Panc1 (cell line): Measurements from ENCODE around the gene SLC2A3.

Experiments
- POLR2AphosphoS5 ChIP-seq: IDR thresholded peaks from 2 replicates; pipeline ENCODE4 v1.6.1; 2012; ENCODE audit warnings: mild to moderate bottlenecking, low read depth, low read length, moderate library complexity
- TF ChIP-seq, protein P1 (sequence below), 2 experiments: IDR thresholded peaks; 2 replicates each; pipeline ENCODE4 v1.6.1; 2011 to 2012; ENCODE audit warnings: low read depth in 2 of 2, control low read depth in 1 of 2, low read length in 1 of 2, mild to moderate bottlenecking in 1 of 2, moderate library complexity in 1 of 2; ENCODE audit not compliant: insufficient read depth in 1 of 2
- TF ChIP-seq, protein P2 (sequence below): fragments of 450-650 bp; IDR thresholded peaks from 2 replicates; pipeline ENCODE4 v1.5.1; 2017; ENCODE audit warnings: mild to moderate bottlenecking

GRCh38 chr12:7892186-7892980, 43.6 kb downstream of the SLC2A3 start:
- TF ChIP-seq, protein P1, sequence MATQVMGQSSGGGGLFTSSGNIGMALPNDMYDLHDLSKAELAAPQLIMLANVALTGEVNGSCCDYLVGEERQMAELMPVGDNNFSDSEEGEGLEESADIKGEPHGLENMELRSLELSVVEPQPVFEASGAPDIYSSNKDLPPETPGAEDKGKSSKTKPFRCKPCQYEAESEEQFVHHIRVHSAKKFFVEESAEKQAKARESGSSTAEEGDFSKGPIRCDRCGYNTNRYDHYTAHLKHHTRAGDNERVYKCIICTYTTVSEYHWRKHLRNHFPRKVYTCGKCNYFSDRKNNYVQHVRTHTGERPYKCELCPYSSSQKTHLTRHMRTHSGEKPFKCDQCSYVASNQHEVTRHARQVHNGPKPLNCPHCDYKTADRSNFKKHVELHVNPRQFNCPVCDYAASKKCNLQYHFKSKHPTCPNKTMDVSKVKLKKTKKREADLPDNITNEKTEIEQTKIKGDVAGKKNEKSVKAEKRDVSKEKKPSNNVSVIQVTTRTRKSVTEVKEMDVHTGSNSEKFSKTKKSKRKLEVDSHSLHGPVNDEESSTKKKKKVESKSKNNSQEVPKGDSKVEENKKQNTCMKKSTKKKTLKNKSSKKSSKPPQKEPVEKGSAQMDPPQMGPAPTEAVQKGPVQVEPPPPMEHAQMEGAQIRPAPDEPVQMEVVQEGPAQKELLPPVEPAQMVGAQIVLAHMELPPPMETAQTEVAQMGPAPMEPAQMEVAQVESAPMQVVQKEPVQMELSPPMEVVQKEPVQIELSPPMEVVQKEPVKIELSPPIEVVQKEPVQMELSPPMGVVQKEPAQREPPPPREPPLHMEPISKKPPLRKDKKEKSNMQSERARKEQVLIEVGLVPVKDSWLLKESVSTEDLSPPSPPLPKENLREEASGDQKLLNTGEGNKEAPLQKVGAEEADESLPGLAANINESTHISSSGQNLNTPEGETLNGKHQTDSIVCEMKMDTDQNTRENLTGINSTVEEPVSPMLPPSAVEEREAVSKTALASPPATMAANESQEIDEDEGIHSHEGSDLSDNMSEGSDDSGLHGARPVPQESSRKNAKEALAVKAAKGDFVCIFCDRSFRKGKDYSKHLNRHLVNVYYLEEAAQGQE (IDR thresholded peaks at IDR 0.05; ENCODE audit: insufficient read depth in 1 of 2, low read depth in 2 of 2, low read length in 1 of 2), result no peak
- no peak for TF ChIP-seq POLR2AphosphoS5
- TF ChIP-seq, protein P2, sequence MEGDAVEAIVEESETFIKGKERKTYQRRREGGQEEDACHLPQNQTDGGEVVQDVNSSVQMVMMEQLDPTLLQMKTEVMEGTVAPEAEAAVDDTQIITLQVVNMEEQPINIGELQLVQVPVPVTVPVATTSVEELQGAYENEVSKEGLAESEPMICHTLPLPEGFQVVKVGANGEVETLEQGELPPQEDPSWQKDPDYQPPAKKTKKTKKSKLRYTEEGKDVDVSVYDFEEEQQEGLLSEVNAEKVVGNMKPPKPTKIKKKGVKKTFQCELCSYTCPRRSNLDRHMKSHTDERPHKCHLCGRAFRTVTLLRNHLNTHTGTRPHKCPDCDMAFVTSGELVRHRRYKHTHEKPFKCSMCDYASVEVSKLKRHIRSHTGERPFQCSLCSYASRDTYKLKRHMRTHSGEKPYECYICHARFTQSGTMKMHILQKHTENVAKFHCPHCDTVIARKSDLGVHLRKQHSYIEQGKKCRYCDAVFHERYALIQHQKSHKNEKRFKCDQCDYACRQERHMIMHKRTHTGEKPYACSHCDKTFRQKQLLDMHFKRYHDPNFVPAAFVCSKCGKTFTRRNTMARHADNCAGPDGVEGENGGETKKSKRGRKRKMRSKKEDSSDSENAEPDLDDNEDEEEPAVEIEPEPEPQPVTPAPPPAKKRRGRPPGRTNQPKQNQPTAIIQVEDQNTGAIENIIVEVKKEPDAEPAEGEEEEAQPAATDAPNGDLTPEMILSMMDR, result no peak
